Panc1 (cell line): ENCODE results near the gene HOXA11.

ENCODE experiments used
- CTCF ChIP-seq: fragments of 450-650 bp; IDR thresholded peaks from 2 replicates; pipeline ENCODE4 v1.5.1; 2017; ENCODE audit warnings: mild to moderate bottlenecking
- TCF7L2 ChIP-seq: IDR thresholded peaks from 2 replicates; pipeline ENCODE4 v1.6.1; 2011; ENCODE audit warnings: mild to moderate bottlenecking, low read depth, low read length, inconsistent platforms
- TF ChIP-seq, protein P1 (sequence below), 2 experiments: IDR thresholded peaks; 2 replicates each; pipeline ENCODE4 v1.6.1; 2011 to 2012; ENCODE audit warnings: low read depth in 2 of 2, control low read depth in 1 of 2, low read length in 1 of 2, mild to moderate bottlenecking in 1 of 2, moderate library complexity in 1 of 2; ENCODE audit not compliant: insufficient read depth in 1 of 2

DNA sequence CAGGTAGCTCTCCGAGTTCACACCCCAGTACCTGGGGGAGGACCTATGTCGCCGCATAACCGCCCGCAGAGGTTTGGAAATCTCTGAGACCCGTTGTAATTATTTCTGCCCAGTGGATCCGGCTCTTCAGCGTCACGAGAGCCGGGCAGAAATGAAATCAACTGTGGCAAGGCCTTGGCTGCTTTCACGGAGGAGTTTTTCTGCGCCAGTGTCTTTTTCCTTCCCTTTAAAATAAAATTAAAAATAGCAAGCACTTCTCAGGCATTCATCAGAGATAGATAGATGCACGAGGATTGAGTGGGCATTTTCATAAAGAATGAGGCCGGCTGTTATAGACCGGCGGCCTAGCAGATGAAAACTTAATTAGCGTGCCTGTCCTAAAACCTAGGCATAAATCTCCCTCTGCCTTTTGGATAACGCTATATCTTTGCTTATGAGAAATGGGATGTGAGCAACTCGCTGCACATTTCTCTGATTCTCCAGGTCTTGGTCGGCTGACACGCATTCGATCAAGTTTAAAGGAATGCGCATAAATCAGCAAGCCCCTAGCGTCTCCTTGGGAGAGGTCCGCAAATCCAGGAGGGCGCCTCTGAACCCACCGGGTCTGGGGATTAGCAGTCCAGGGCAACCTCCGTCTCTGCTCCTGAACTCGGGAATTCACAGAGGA, 8.4 kb upstream of the HOXA11 start:
- TF ChIP-seq CTCF (no peak), TCF7L2 (no peak)
- TF ChIP-seq, protein P1, sequence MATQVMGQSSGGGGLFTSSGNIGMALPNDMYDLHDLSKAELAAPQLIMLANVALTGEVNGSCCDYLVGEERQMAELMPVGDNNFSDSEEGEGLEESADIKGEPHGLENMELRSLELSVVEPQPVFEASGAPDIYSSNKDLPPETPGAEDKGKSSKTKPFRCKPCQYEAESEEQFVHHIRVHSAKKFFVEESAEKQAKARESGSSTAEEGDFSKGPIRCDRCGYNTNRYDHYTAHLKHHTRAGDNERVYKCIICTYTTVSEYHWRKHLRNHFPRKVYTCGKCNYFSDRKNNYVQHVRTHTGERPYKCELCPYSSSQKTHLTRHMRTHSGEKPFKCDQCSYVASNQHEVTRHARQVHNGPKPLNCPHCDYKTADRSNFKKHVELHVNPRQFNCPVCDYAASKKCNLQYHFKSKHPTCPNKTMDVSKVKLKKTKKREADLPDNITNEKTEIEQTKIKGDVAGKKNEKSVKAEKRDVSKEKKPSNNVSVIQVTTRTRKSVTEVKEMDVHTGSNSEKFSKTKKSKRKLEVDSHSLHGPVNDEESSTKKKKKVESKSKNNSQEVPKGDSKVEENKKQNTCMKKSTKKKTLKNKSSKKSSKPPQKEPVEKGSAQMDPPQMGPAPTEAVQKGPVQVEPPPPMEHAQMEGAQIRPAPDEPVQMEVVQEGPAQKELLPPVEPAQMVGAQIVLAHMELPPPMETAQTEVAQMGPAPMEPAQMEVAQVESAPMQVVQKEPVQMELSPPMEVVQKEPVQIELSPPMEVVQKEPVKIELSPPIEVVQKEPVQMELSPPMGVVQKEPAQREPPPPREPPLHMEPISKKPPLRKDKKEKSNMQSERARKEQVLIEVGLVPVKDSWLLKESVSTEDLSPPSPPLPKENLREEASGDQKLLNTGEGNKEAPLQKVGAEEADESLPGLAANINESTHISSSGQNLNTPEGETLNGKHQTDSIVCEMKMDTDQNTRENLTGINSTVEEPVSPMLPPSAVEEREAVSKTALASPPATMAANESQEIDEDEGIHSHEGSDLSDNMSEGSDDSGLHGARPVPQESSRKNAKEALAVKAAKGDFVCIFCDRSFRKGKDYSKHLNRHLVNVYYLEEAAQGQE (IDR thresholded peaks at IDR 0.05; ENCODE audit: insufficient read depth in 1 of 2, low read depth in 2 of 2, low read length in 1 of 2), result no peak
